NCI-H1694 (cell line): ENCODE measurements around the gene HOXD11.

ENCODE experiments used
- DNase-seq: peaks from one replicate; lab custom pipeline; 2025; lab: John Stamatoyannopoulos, UW

Gene HOXD11

DNA sequence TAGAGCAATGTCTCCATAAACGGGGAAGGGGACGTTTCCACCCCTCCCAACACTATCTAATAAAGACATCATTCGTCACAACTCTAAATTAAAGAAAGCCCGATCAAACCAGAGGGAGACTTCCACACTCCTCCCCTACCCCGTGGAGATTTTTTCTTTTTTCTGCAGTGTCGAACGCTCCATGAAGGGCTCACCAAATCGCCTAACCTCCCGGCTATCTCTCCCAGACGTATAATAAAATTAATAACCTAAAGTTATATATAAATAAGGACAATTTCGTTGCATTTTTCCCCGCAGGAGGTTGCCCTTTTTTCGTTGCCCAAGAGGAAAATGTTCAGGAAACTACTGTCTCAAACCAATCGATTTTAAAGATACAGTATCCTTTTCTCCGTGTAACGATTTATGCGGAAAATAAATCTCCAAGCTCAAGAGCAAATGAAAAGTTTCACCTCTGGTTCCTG lies 25.7 kb upstream of the HOXD11 start:
- DNase-seq = no peak

DNA sequence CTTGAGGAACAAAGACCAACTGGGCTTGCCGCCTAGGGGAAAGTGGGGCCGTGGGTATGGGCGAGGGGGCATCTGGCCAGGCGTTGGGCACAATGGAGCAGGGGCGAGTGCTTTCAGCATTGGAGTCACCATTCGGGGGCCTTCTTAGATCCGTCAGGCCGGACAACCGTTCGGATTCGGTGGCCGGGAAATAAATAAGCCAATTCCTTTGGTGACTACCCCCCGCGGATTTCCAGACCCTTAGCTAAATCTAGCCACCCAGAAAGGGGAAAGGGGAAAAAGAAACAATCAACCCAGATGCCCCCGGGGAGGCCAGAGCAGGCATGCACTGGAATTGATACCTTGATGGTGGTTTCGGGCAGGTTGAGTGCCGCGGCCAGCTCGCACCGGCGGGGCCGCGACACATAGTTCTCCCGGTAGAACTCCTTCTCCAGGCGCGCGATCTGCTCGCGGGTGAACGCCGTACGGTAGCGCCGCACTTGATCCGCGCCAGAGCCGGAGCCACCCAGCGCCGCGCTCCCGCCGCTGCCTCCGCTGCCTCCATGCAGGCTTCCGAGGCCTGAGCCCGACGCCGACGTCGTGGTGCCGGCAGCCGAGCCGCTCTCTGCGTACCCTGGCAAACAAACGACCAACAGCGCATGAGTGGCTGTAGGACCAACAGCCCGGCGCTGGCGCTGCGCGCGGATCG lies 25.1 kb upstream of the HOXD11 start:
- DNase-seq = no peak

DNA sequence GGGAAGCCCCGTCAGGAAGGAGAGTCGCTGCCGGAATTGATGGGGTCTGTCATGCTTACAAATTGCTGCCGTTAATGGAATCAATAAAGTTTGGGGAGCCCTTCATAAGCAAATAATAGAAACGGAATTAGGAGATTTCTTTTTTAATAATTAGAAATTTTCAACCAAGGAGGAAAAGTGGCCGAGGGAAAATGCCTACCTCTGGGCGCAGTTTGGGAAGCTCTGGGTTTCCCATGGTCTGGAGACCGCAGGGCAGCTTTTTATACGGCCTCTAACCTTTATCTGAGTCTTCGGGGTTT lies 24.6 kb upstream of the HOXD11 start:
- DNase-seq = no peak

DNA sequence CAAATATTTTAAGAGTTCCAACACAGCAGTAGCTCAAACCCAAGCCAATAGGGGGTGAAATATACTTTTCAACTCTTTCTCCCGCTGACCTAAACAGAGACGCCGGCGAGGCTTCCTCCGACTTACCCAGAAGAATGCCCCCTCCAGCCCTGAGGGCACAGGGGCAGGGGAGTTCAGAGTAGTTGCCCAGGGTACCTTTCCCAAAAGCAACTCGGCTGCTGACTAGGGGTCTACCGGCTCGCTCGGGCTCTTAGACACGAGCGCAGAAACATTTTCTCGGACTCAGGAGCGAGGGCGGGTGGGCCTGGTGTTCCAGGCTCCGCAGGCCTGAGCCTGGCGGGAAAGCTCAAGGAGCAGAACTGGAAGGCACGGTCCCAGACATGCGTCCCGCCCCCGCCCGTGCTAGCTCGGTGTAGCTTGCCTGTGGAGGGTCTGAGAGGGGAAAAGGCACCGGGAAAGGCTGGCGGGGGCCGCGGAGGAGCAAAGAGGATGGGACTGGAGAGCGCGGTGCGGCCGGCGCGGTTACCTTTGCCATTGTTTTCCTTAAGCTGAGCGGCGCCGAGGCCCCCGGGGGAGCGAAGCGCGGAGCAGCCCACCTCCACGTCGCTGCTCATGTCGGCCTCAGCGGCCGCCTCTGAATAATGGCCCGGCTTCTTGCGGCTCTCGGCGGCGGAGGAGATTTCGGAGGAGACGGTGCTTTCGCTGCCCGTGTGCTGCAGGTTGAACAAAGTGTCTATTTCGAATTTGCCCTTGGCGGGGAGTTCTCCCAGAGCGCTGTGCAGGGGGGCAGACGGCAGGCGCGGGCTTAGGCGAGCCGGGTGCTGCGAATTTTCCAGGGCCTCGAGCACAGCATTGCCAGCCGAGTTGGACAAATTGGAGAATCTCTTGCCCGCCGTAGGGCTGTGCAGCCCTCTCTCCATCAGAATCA lies 24.0 kb upstream of the HOXD11 start:
- no peak for DNase-seq

DNA sequence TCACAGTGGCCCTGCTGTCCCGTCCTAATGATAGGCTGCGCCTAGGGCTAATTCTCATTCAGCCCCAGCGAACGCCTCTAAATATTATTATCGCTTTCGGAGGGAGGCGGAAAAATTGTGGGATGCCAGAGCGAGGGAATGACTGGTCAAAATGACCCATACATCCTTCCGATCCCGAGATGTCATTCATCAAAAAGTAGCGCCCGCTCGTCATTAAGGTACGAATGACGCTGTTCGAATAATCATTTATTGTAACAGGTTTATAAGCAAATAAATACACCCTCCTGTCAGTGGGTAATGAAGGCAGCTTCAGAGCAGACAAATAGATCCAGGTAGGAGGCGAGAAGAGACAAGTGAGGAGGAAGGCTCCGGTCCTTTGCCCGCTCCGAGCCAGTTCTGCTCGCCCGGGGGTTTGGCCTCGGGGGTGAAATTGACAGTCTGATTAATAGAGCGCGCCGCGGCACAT lies 23.3 kb upstream of the HOXD11 start, which contains the start of gene EVX2:
Gene EVX2 (minus strand): TSS at position 167 of the 466 bp plus-strand sequence. CDS start 186 bp downstream, outside the sequence.
- DNase-seq = no peak

DNA sequence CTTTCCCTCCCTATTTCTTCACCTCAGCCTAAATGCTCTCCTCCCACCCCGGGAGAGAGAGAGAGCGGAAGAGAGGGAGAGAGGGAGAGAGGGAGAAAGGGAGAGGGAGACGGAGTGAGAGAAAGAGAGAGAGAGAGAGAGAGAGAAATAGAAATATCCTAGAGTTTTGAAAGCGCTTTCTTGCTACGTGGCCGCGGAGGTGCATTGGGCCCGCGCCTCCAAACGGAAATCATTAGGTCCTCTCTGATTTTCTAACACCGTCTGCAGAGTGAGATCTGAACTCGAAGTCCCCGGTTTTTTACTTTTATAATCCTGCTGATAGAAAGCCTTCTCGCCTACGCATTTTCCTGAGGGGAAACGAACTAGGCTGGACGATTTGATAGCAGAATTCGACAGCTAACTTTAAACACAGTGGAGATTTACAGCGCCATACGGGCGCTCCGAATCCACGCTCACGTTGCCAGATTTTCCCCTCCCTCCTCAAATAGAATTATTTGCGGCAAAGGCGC lies 22.4 kb upstream of the HOXD11 start:
- no peak for DNase-seq

DNA sequence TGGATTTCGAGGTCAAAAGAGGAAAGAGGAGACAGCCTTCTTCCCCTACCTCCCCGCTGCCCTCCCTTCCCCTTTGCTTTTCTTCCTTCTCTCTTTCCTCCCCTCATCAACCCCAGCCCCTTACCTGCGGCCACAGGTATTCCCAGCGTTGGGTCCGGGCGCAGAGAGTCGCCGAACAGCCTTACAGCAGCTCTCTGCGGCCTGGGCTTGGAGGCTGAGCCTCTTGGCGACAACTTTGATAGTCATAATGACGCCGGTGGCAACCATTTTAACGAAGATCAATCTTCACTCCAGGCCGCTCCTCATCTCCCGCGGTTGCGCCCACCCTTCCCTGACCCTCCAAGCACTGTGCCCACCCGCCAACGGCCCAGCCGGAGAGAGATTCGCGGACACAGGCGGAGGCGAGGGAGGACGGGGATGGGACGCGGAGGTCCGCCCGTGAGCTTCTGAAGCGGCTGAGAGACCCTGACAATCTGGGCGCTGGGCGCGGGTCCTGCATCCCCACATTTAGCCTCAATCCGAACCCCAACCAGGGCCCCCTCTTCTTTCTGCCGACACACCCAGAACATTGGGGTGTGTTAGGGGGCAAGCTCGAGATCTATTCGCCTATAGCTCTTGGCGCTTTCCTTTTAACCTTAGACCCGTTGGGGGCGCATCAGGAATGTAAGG lies 21.8 kb upstream of the HOXD11 start:
- no peak for DNase-seq

DNA sequence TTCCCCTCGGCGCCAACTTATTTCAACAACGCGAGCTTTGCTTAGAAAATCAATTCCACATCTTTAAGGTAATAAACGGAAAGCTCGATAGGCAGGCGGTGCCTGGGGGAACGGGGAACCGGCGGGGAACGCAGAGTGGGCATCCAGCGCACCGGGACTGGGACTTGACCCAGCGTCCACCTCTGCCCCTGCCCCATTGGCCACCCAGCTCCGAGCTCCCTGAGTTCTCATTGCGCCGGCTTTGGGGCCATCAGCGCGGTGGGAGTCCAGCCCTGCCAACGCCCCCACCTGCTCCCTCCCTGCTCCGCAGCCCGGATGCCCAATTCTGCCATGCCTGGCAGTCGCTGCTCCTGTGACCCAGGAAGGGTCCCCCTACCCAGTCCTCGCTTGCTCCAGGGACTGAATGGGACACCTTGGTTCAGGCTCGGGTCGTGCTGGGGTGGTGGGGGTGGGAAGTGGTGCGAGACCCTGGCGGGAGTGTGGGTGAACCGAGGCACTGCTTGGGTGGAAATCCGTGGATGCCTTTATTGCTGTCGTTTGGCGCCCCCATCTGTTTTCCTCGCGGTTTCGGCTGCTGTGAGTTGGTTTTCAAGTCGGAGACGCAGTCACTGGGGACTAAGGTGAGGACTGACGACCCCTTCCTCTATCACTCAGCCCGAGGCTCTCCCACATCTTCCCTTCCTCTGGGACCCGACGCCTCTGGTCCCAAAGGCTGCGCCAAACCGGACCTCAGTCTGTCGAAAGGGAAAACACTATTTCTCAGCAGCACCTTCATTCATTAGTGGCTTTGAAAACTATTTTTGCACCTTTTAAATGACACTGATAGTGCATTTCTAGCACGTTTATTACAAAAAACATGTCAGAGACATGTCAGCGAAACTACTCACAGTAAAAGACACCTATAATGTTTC lies 21.0 kb upstream of the HOXD11 start:
- DNase-seq = peak; percentile 62

DNA sequence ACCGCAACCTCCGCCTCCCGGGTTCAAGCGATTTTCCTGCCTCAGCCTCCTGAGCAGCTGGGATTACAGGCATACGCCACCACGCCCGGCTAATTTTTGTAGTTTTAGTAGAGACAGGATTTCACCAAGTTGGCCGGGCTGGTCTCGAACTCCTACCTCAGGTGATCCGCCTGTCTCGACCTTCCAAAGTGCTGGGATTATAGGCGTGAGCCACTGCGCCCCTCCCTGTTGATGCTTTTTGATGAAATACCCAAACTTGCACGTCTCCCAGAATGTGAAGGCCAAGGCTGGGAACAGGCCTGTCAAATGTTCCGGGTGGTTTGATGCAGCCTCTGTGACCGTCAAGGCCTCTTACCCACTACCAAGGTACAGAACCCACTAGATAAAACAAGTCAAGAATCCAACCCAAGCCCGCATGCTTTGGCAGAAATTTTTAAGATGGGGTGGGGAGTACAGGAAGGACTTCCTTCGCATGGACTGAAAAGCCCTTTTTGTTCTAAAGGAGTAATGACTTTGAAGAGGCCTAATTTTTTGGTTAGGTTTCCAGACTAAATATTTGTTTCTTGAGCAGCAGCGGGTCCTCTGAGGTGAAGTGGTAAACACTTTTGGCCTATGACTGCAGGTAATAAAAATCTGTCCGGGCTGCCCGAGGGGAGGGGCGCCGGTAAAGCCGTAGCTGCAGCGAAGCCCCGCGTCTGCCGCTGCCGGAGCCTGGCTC lies 19.6 kb upstream of the HOXD11 start:
- DNase-seq = no peak

DNA sequence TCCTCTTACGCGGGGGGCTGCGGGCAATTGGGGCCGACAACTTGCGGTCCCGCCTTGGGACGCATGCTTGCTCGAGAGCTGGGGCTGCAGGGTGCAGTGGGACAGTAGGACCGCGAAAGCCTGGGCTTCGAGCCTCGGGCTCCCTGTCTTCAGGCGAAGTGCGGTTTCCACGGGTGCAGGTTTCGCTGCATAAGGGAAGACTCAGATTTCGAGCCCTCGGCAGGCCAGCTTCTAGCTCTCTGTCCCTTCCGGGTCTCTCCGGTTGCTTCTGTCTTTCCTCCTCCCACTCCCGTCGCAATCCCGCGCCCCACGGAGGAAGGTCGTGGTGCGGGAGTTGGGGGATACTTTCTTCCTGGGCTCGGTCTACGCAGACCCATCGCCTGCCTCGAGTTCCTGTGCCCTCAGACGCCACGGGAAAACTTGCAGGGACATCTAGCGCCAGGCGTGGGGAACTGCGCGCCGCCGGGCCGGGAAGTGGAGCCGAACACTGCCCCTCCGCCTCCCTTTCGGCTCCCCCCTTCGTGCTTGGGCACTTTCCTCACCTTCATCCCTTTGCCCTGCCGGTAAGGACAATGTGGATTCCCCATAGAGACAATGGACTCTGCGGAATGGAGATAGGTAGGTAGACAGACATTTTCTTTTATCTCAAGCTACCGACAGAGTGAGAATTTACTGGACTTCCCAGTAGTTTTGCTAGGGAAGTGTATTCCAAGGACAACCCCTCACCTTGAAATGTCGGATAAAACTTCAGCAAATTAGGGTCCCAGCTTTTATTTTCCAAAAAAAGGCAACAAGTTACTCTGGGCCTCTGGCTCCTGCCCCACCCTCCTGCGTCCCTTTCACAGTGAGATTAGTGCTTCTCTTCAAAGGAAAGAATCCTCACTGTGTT lies 18.8 kb upstream of the HOXD11 start:
- peak; percentile 20 for DNase-seq

DNA sequence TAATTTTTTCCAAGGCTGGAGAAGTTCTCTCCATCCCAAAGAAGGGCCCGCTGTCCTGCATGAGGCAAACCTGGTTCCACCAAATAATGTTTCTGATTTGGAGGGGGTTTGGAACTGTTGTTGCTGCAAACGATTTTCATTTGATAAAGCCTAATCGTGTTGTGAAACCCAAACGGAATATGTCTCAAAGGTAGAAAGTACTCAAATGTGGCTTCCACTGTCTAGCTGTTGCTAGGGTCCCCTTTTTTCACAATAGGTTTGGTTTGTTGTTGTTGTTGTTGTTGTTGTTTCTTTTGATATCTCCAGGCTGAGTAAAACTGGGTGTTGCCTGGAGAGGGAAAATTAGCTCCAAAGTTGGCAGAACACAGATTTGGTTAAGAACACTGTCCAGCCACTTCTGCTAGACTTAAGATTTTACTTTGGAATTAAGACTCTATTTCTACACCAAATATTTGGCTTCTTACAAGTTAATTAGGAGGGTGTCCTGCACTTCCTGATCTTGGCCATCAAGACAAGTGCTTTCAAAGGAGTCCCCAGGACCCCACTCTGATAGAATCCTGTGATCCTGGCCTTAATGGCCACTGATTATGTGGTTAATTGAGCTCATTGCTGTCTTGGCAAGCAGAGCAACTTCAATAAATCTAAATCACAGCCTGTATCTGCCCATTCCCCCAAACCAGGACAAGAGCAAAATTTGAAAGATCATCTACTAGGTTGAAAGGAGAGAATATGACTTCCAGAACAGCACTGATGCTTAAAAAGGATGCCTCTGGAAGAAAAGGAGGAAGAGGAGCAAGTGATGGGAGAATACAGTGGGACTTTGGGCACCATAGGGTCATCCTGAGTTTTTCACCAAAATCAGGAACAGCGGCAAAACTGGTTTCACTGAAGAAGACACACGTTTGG lies 17.9 kb upstream of the HOXD11 start:
- DNase-seq = no peak

DNA sequence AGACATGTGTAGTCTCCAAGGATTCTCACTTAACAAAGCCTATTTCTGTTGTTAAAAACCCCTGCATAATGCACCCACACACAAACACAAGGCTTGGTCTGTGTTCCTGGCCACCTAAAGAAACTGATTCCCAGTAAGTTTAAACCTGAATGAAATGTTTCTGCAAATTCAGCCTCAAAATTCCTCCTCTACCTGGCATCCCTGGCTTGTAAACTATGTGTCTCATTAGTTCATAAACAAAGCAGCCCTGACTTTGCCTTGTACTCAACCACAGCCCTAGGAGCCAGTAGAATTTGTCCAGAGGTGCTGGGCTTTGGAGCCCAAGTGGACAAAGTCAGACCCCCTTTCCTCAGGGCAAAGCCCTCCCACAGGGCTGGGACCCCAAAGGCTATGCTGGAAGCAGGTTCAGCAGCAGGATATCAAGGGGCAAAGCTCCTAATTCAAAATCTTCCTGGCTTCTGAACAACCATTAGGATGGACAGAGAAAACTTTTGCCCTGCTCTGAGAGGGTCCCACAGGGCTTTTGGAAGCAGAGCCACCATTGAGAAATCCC lies 17.2 kb upstream of the HOXD11 start:
- DNase-seq = no peak

DNA sequence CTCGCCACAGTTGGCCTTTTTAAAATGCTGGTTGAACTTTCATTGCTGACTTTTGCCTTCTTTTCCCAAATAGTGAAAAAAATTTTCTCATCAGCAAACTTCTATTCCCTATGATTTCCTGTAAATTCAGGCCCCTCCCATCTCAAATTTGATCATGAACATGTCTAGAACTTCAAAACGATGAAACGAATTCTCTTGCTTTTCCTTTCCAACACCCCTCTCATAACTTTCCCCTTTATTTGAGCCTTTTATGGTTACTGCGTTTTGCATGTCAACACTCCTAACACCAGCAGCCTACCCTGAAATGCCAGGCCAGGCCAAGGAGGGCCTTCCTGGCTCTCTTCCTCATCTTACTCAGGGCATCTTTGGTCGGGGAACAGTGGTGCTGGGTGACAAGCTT lies 16.2 kb upstream of the HOXD11 start:
- no peak for DNase-seq

DNA sequence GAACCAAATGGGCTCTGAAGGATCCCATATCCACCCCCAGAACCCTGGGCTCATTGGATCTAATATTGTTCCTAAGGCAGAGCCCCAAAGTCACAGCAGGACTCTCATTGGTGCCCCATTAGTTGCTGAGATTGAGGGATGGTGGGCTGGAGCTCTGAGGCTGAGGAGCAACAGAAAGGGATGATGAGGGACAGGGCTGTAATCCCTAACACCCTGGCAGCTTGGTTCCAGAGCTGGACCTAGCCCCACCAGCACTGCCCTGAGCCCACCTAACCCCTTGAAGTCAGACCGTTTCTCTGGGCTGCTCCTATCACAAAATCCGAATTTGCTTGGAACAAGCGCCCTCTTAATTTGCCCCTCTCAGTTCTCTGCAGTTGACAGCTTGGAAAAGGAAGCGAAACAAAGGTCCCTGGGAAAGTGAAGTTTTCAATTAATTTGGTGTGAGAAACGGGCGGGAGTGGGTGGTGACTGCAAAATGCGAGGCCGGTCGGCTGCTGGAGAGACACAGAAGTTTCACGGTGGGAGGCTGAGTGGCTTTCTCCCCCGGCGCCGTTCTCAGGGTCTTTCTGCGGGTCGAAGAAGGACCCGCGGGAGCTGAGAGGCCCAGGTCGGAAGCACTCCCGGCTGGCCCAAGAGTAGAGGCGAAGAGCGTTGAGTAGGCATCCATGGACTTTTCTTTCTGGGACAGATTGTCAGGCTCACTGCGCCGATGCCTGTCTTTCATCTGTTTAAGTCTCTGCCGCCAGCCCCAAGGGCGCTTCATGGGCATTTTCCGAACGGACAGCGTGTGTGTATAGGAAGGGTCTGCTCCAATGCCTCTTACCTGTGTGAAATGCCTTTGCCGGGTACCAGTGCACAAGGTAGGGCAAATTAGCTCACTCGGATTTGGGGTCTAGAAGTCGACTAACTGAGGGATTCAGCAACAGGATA lies 15.5 kb upstream of the HOXD11 start:
- no peak for DNase-seq

DNA sequence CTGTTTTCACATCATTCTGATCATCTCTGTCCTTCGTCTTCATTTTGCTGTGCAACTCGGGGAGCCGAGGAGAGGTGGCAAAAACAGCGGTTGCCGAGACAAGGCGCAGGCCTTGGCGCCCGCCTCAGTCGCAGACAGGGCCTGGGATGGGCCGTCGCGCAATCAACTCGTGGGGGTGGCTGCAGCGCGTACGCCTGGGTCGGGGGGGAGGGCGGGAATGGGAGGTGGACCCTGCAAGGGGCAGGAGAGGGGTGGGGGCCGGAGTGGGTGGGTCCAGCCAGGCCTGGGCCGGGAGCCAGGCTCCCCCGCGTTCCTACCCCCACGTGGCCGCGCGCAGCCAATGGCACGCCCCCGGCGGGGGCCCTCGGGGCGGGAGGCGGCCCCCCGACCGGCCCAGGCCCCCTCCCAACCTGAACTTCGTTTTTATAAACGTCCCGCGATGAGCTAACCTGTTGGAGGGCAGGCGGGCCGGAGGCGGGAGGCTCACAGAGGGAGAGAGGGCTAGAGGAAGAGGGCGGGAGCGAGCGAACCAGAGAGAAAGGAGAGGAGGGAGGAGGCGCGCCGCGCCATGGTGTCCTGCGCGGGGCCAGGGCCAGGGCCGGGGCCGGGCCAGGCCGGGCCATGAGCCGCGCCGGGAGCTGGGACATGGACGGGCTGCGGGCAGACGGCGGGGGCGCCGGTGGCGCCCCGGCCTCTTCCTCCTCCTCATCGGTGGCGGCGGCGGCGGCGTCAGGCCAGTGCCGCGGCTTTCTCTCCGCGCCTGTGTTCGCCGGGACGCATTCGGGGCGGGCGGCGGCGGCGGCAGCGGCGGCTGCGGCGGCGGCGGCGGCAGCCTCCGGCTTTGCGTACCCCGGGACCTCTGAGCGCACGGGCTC lies 14.6 kb upstream of the HOXD11 start, which contains the start of gene HOXD13:
Gene HOXD13 (plus strand): TSS at position 452 of the 875 bp plus-strand sequence. CDS start 170 bp downstream, at position 622.
- DNase-seq = no peak
